Lower lobe of right lung (tissue), 2 donors: ENCODE data around the gene ARHGAP32. TPM values are rescaled to one million over a fixed set of nuclear protein-coding genes. Genes with fewer than 3 reads are reported as not detected.

ENCODE experiments used
- ATAC-seq, 2 donors: fragments of 200-7000 bp; cut with Tn5 transposase; one replicate each; pipeline ENCODE4 v1.9.1; 2020 to 2022; ENCODE audit warnings: mild to moderate bottlenecking in 2 of 2, moderate library complexity in 2 of 2
- DNase-seq: peaks from one replicate; pipeline ENCODE4 v3.0.0-alpha.2; 2020
- H3K27ac ChIP-seq: fragments of 200-600 bp; one replicate; pipeline ENCODE4 v1.8.0; 2022
- H3K27me3 ChIP-seq: fragments of 200-600 bp; one replicate; pipeline ENCODE4 v1.8.0; 2022; ENCODE audit warnings: low read depth
- H3K36me3 ChIP-seq: fragments of 200-600 bp; one replicate; pipeline ENCODE4 v1.8.0; 2022; ENCODE audit warnings: mild to moderate bottlenecking
- H3K4me1 ChIP-seq: fragments of 200-600 bp; one replicate; pipeline ENCODE4 v1.8.0; 2022
- H3K4me3 ChIP-seq: fragments of 200-600 bp; one replicate; pipeline ENCODE4 v1.8.0; 2022; ENCODE audit warnings: mild to moderate bottlenecking
- H3K9me3 ChIP-seq: fragments of 200-600 bp; one replicate; pipeline ENCODE4 v1.8.0; 2022
- intact Hi-C: fragments of 100-400 bp; cut with DNase I; formaldehyde crosslinking; loops from one replicate; pipeline ENCODE4 v1.11.0; 2022
- total RNA-seq: library from RNA; stranded (reverse); fragmentation: NEBNext Ultra II Directional; extraction: Animal tissue kit (Norgen Biotek cat#: 25700); gene quantifications from one replicate; pipeline ENCODE4 v1.2.1, GENCODE V29; 2021
- TF ChIP-seq, protein P1 (sequence below): fragments of 200-600 bp; IDR thresholded peaks from one replicate; pipeline ENCODE4 v1.8.0; 2022; ENCODE audit warnings: antibody characterized with exemption, mild to moderate bottlenecking
- donor health status: DM: no; HTN: yes; CAD: no; lungs with severe emphysema.

ARHGAP32 gene
- total RNA-seq, 1 donor from 2014 or later, result 27.9 TPM

DNA sequence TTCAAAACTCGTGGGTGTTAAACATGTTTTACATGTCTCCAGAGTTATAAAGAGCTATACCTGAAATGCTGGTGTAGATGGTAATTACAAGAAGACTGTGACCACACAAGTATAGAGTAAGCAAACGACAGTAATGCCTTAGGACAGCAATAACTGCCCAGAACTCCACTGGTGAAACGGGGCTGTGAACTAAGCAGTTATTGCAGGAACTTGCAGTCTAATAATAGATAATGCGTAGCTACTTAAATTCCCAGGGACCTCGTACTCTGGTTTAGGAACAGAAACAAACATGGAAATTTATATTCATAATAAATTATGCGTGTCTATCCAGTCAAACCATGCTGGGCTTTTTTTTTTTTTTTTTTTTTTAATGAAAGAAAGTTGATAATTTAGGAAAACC is 224.5 kb downstream of the ARHGAP32 start:
- H3K27ac ChIP-seq, result no peak overlapping the region
- TF ChIP-seq, protein P1, sequence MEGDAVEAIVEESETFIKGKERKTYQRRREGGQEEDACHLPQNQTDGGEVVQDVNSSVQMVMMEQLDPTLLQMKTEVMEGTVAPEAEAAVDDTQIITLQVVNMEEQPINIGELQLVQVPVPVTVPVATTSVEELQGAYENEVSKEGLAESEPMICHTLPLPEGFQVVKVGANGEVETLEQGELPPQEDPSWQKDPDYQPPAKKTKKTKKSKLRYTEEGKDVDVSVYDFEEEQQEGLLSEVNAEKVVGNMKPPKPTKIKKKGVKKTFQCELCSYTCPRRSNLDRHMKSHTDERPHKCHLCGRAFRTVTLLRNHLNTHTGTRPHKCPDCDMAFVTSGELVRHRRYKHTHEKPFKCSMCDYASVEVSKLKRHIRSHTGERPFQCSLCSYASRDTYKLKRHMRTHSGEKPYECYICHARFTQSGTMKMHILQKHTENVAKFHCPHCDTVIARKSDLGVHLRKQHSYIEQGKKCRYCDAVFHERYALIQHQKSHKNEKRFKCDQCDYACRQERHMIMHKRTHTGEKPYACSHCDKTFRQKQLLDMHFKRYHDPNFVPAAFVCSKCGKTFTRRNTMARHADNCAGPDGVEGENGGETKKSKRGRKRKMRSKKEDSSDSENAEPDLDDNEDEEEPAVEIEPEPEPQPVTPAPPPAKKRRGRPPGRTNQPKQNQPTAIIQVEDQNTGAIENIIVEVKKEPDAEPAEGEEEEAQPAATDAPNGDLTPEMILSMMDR, result no peak
- DNase-seq (no peak), ATAC-seq (no peak)
- peaks cover 48% of the 10 kb centered on the region for H3K36me3 ChIP-seq
- no peaks in the 10 kb centered on the region for H3K27me3 ChIP-seq
- peaks cover 7% of the 10 kb centered on the region for H3K4me1 ChIP-seq
- intact Hi-C loops, result no loop called here
- no peaks in the 10 kb centered on the region for H3K9me3 ChIP-seq
- no peak overlapping the region for H3K4me3 ChIP-seq

DNA sequence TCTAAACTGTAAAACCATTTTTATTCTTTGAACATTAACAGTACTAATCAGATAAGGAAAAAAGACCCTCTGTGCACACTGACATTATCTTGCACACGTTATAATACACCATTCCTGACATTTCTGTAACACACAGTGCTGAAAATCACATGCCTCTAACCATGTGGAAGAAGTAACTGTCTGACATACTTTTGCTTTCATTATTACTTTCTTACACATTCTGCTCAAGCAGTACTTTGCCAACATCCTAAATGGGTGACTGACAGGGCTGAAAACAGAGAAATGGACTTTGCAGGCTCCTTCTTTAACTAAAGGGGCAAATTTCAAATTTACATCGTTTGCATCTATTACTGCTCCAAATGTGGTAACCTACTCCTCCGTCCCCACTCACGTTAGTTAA is 226.6 kb downstream of the ARHGAP32 start:
- Histone ChIP-seq H3K4me1 (peaks cover 7% of the 10 kb centered on the region), H3K9me3 (no peaks in the 10 kb centered on the region), H3K27ac (no peak overlapping the region), H3K36me3 (peaks cover 27% of the 10 kb centered on the region), H3K4me3 (no peak overlapping the region), H3K27me3 (no peaks in the 10 kb centered on the region)
- TF ChIP-seq, protein P1, result no peak
- peak in 1 of 2 donors; percentile 26 for ATAC-seq
- intact Hi-C loops, result no loop called here
- DNase-seq, result no peak

DNA sequence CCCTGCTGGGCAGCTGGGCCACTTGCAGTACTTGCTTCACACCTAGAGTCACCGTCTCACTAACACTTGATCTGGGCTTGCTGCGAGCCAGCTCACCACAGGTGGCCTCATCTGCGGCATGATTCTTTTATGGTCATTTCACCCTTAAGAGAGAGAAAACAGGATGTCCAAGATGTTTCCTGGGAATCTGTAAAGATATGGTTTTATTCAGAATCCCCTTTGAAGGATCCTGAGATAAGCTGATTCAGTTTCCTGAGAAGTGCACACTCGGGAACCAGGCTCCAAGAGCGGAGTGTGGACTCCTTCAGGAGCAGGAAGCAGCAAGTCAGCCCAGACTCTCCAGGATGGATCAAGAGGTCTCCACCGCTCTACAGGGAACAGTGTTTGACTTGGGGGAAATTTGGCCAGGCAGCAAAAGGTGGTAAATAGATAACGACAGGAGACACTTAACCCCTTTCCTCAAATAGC is 227.6 kb downstream of the ARHGAP32 start:
- H3K27ac ChIP-seq, result no peak overlapping the region
- peak; percentile 65 to 68 for ATAC-seq
- H3K4me1 ChIP-seq, result peaks cover 7% of the 10 kb centered on the region
- H3K36me3 ChIP-seq, result peaks cover 17% of the 10 kb centered on the region
- no peaks in the 10 kb centered on the region for H3K27me3 ChIP-seq
- TF ChIP-seq, protein P1, result no peak
- no peak for DNase-seq
- H3K4me3 ChIP-seq, result no peak overlapping the region
- intact Hi-C loops, result no loop called here
- H3K9me3 ChIP-seq, result no peaks in the 10 kb centered on the region

- Histone ChIP-seq H3K27ac (no peak overlapping the region), H3K4me1 (peaks cover 7% of the 10 kb centered on the region), H3K4me3 (no peak overlapping the region), H3K27me3 (no peaks in the 10 kb centered on the region), H3K36me3 (peaks cover 10% of the 10 kb centered on the region), H3K9me3 (no peaks in the 10 kb centered on the region)
- no peak for DNase-seq
- ATAC-seq, result no peak
- intact Hi-C loops, result no loop called here
- TF ChIP-seq, protein P1, result no peak
Observed at GRCh38 chr11:128963744-128964325, 228.3 kb downstream of the ARHGAP32 start.

- DNase-seq, result no peak
- Histone ChIP-seq H3K27me3 (no peaks in the 10 kb centered on the region), H3K9me3 (no peaks in the 10 kb centered on the region), H3K4me3 (no peak overlapping the region), H3K27ac (no peak overlapping the region), H3K36me3 (peaks cover under 1% of the 10 kb centered on the region), H3K4me1 (peaks cover 7% of the 10 kb centered on the region)
- no peak for ATAC-seq
- TF ChIP-seq, protein P1, result no peak
- intact Hi-C loops, result no loop called here
Observed at GRCh38 chr11:128962896-128963295, 229.2 kb downstream of the ARHGAP32 start.
